ENCODE data around the gene SLC22A2. TPM values are rescaled to one million over a fixed set of nuclear protein-coding genes. Genes with fewer than 3 reads are reported as not detected.
"Not testable (repeated sequence)": the region's sequence is repeated elsewhere in the genome, so short reads cannot be mapped to it uniquely, and the experiment has no call there.

Gene SLC22A2
- total and polyA plus RNA-seq, 10 of the 15 experiments (the other 5 are each of a cell fraction or from before 2014, with no cell fraction given): 0.12 TPM; not detected in 9

DNA sequence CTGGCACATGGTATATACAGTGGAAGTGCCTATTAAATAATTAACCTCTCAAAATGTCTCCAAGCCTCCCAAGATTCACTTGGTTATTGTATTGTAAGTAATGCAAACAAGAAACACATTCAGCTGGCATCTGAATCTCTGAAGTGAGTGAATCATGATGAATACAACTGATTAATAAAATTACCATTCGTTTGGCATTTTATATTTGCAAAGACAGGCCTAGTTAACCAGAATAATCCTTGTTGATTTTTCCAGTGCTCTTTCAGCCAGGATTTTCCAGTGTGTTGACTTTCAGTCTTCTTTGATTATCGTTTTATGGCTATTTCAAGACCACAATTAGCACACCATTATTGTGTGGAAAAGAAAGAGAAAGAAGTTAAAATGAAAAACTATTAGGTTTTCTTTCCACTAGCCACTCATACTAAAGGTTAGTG lies 20.3 kb downstream of the SLC22A2 start:
- BruUV-seq (replicated peaks): no TSS peak
- Histone ChIP-seq H2AFZ (ENCODE audit: control insufficient read depth, low read depth, low read length) (no peak overlapping the region), H3K27me3 (replicated peaks in 1 of 2; ENCODE audit: control insufficient read depth in 2 of 2, insufficient read depth in 2 of 2, low read length in 1 of 2) (no peaks in the 10 kb centered on the region; a peak in 1 of 4 replicates), H3K4me2 (ENCODE audit: control insufficient read depth, insufficient read depth) (no peak overlapping the region), H3K27ac (ENCODE audit: control insufficient read depth, insufficient read depth) (no peak overlapping the region), H3K79me2 (ENCODE audit: control insufficient read depth, insufficient read depth, low read length) (no peaks in the 10 kb centered on the region), H3K9me3 (replicated peaks; ENCODE audit: control insufficient read depth, insufficient read depth, low read length) (no peaks in the 10 kb centered on the region), H4K20me1 (ENCODE audit: control insufficient read depth, insufficient read depth) (no peaks in the 10 kb centered on the region), H3K4me3 (no peak overlapping the region), H3K4me1 (ENCODE audit: control insufficient read depth, insufficient read depth, low read length) (no peaks in the 10 kb centered on the region), H3K9ac (ENCODE audit: control insufficient read depth, insufficient read depth, low read length) (no peak overlapping the region), H3K36me3 (ENCODE audit: control insufficient read depth in 2 of 2, insufficient read depth in 2 of 2, low read length in 1 of 2) (no peaks in the 10 kb centered on the region)
- ATAC-seq (no peak), DNase-seq (ENCODE audit: low read depth, low spot score) (no peak), FAIRE-seq (no peak)
- WGBS (ENCODE audit: insufficient coverage, insufficient replicate concordance, low lambda C conversion rate, missing lambda C conversion rate): 0% methylated on average over 2 of the region's 2 CpGs
- SMC1A ChIA-PET (ENCODE audit: uncharacterized antibody, unreplicated experiment): no interaction called here
- RAD21 ChIA-PET (ENCODE audit: unreplicated experiment): no interaction called here
- in situ Hi-C loops (cut with MboI): no loop called here
- intact Hi-C loops (cut with micrococcal nuclease; ENCODE audit: unreplicated experiment): no loop called here
- CTCF ChIA-PET: no interaction called here
- POLR2A ChIA-PET: no interaction called here
- TF ChIP-seq, protein P1, sequence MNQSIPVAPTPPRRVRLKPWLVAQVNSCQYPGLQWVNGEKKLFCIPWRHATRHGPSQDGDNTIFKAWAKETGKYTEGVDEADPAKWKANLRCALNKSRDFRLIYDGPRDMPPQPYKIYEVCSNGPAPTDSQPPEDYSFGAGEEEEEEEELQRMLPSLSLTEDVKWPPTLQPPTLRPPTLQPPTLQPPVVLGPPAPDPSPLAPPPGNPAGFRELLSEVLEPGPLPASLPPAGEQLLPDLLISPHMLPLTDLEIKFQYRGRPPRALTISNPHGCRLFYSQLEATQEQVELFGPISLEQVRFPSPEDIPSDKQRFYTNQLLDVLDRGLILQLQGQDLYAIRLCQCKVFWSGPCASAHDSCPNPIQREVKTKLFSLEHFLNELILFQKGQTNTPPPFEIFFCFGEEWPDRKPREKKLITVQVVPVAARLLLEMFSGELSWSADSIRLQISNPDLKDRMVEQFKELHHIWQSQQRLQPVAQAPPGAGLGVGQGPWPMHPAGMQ (IDR thresholded peaks at IDR 0.05; ENCODE audit: borderline replicate concordance): no peak
- TF ChIP-seq CBFB (IDR thresholded peaks at IDR 0.05; ENCODE audit: low read depth) (no peak), CHD2 (IDR thresholded peaks at IDR 0.05; ENCODE audit: borderline replicate concordance, low read depth, low read length) (no peak), IKZF2 (IDR thresholded peaks at IDR 0.05) (no peak), YBX1 (IDR thresholded peaks at IDR 0.05) (no peak), YY1 (IDR thresholded peaks at IDR 0.05; ENCODE audit: low read depth, low read length) (no peak)
- TF ChIP-seq, protein P2, sequence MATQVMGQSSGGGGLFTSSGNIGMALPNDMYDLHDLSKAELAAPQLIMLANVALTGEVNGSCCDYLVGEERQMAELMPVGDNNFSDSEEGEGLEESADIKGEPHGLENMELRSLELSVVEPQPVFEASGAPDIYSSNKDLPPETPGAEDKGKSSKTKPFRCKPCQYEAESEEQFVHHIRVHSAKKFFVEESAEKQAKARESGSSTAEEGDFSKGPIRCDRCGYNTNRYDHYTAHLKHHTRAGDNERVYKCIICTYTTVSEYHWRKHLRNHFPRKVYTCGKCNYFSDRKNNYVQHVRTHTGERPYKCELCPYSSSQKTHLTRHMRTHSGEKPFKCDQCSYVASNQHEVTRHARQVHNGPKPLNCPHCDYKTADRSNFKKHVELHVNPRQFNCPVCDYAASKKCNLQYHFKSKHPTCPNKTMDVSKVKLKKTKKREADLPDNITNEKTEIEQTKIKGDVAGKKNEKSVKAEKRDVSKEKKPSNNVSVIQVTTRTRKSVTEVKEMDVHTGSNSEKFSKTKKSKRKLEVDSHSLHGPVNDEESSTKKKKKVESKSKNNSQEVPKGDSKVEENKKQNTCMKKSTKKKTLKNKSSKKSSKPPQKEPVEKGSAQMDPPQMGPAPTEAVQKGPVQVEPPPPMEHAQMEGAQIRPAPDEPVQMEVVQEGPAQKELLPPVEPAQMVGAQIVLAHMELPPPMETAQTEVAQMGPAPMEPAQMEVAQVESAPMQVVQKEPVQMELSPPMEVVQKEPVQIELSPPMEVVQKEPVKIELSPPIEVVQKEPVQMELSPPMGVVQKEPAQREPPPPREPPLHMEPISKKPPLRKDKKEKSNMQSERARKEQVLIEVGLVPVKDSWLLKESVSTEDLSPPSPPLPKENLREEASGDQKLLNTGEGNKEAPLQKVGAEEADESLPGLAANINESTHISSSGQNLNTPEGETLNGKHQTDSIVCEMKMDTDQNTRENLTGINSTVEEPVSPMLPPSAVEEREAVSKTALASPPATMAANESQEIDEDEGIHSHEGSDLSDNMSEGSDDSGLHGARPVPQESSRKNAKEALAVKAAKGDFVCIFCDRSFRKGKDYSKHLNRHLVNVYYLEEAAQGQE (IDR thresholded peaks at IDR 0.05; ENCODE audit: low read depth, low read length): no peak
- TF ChIP-seq, protein P3, sequence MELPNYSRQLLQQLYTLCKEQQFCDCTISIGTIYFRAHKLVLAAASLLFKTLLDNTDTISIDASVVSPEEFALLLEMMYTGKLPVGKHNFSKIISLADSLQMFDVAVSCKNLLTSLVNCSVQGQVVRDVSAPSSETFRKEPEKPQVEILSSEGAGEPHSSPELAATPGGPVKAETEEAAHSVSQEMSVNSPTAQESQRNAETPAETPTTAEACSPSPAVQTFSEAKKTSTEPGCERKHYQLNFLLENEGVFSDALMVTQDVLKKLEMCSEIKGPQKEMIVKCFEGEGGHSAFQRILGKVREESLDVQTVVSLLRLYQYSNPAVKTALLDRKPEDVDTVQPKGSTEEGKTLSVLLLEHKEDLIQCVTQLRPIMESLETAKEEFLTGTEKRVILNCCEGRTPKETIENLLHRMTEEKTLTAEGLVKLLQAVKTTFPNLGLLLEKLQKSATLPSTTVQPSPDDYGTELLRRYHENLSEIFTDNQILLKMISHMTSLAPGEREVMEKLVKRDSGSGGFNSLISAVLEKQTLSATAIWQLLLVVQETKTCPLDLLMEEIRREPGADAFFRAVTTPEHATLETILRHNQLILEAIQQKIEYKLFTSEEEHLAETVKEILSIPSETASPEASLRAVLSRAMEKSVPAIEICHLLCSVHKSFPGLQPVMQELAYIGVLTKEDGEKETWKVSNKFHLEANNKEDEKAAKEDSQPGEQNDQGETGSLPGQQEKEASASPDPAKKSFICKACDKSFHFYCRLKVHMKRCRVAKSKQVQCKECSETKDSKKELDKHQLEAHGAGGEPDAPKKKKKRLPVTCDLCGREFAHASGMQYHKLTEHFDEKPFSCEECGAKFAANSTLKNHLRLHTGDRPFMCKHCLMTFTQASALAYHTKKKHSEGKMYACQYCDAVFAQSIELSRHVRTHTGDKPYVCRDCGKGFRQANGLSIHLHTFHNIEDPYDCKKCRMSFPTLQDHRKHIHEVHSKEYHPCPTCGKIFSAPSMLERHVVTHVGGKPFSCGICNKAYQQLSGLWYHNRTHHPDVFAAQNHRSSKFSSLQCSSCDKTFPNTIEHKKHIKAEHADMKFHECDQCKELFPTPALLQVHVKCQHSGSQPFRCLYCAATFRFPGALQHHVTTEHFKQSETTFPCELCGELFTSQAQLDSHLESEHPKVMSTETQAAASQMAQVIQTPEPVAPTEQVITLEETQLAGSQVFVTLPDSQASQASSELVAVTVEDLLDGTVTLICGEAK (IDR thresholded peaks at IDR 0.05; ENCODE audit: borderline replicate concordance): no peak

DNA sequence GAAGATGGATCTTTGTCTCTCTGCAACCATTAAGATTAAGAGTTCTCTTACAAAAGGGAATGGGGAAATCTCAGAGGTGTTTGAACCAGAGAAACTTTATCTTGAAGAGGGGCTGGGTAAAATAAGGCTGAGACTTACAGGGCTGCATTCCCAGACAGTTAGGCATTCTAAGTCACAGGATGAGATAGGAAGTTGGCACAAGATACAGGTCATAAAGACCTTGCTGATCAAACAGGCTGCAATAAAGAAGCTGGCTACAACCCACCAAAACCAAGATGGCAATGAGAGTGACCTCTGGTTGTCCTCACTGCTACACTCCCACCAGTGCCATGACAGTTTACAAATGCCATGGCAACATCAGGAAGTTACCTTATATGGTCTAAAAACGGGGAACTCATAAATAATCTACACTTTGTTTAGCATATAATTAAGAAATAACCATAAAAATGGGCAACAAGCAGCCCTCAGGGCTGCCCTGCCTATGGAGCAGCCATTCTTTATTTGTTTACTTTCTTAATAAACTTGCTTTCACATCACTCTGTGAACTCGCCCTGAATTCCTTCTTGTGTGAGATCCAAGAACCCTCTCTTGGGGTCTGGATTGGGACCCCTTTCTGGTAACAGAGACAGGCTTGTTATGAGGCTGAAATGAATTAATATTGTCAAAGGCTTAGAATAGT lies 20.9 kb downstream of the SLC22A2 start:
- H3K79me2 ChIP-seq (ENCODE audit: control insufficient read depth, insufficient read depth, low read length); H2AFZ ChIP-seq (ENCODE audit: control insufficient read depth, low read depth, low read length); H3K4me2 ChIP-seq (ENCODE audit: control insufficient read depth, insufficient read depth); H3K27me3 ChIP-seq (replicated peaks in 1 of 2; ENCODE audit: control insufficient read depth in 2 of 2, insufficient read depth in 2 of 2, low read length in 1 of 2); H3K36me3 ChIP-seq (ENCODE audit: control insufficient read depth in 2 of 2, insufficient read depth in 2 of 2, low read length in 1 of 2); BruUV-seq (replicated peaks); H3K4me1 ChIP-seq (ENCODE audit: control insufficient read depth, insufficient read depth, low read length); intact Hi-C loops (cut with micrococcal nuclease; ENCODE audit: unreplicated experiment); in situ Hi-C loops (cut with MboI); SMC1A ChIA-PET (ENCODE audit: uncharacterized antibody, unreplicated experiment); H3K9me3 ChIP-seq (replicated peaks; ENCODE audit: control insufficient read depth, insufficient read depth, low read length); POLR2A ChIA-PET; H3K27ac ChIP-seq (ENCODE audit: control insufficient read depth, insufficient read depth); H4K20me1 ChIP-seq (ENCODE audit: control insufficient read depth, insufficient read depth); FAIRE-seq; H3K4me3 ChIP-seq; DNase-seq (ENCODE audit: low read depth, low spot score); ATAC-seq; RAD21 ChIA-PET (ENCODE audit: unreplicated experiment); H3K9ac ChIP-seq (ENCODE audit: control insufficient read depth, insufficient read depth, low read length); CTCF ChIA-PET: not testable (repeated sequence)
- 0% methylated on average over 2 of the region's 2 CpGs for WGBS (ENCODE audit: insufficient coverage, insufficient replicate concordance, low lambda C conversion rate, missing lambda C conversion rate)

Measured in GM12878 (cell line).